ENCODE measurements around the gene ZNF213.
A peak's percentile ranks its signal among the peaks of the same experiment; 100 is the strongest.
"Not testable (repeated sequence)": the region's sequence is repeated elsewhere in the genome, so short reads cannot be mapped to it uniquely, and the experiment has no call there.

The ZNF213 gene

GRCh38 chr16:3129137-3130131 lies 5.4 kb upstream of the ZNF213 start:
- peak in 12 of 14 donors; percentile 41 to 86 (median 62) for DNase-seq

DNA sequence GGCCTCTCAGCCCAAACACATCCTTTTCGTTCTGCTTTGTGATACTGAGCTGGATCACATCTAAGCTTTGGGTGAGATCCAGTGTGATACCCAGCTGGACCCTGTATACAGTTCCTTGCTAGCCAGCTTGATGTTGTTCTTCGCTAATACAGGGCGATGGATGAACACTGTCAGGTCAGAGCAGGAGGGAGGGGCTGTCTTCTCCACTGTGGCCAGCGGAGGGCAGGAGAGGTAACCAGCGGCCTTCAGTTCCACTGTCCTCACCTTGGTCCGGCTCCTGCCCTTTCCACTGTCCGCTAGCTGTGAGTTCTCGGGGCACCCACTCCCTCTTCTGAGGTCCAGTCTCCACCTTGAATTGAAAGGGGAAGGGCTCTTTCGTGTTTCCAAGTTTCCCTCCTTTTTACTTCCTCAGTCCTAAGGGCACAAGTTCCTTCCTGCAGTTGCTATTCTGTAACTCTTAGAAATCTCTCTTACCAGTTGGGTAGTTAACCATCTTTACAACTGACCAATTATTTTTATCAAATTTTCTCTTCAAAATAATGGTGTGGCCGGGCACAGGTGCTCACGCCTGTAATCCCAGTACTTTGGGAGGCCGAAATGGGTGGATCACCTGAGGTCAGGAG lies 3.0 kb upstream of the ZNF213 start:
- DNase-seq, result no peak

- no peak for DNase-seq
Measured at GRCh38 chr16:3133844-3134243, 985 bp upstream of the ZNF213 start.

DNA sequence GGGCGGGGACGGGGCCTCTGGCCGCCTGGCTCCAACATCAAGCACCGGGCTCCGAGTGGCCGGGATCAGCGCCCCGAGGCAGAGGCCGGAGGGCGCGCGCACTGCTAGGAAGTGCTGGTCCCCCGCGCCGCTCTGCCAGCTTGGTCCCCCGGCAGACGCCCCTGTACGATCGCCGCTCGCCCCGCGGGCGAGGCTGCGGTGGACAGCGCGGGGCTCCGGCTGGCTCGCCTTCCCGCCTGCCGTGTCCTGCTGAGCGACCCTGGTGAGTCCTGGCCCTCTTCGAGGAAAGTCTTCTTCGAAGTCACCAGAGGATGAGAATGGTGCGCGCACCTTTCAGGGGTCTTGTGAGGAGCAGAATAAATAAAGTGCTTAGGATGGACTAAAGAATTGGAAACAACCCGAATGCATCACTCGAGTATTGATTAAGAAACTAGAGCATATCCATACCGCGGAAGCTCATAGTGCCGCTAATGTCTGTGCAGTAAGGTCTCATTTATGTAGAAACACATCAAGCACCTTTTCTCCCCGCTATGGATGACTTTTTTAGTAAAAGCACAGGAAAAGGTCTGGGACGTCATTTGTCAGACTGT lies 392 bp downstream of the ZNF213 start:
- DNase-seq, result no peak

GRCh38 chr16:3137267-3137666 lies 2.4 kb downstream of the ZNF213 start:
- DNase-seq, result no peak

DNA sequence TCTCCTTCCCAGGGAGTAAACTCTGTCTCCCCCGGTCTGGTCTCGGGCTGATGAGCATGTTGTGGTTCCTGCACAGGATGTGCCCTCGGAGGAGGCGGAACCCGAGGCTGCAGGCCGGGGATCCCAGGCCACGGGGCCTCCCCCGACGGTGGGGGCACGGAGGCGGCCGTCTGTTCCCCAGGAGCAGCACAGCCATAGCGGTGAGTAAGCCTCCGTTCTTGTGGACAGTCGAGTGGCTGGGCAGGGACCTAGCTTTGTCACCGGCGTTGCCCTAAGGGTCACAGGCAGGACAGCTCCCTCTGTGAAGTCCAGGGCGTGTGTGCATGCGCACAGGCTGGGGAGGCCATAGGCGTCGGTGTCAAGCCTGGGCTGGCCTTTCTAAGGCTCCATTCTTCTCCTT lies 3.5 kb downstream of the ZNF213 start:
- DNase-seq, result no peak

- no peak for DNase-seq
Measured at GRCh38 chr16:3138823-3139426, 4.1 kb downstream of the ZNF213 start.

- not testable (repeated sequence) for DNase-seq
Measured at GRCh38 chr16:3139561-3139960, 4.7 kb downstream of the ZNF213 start.

DNA sequence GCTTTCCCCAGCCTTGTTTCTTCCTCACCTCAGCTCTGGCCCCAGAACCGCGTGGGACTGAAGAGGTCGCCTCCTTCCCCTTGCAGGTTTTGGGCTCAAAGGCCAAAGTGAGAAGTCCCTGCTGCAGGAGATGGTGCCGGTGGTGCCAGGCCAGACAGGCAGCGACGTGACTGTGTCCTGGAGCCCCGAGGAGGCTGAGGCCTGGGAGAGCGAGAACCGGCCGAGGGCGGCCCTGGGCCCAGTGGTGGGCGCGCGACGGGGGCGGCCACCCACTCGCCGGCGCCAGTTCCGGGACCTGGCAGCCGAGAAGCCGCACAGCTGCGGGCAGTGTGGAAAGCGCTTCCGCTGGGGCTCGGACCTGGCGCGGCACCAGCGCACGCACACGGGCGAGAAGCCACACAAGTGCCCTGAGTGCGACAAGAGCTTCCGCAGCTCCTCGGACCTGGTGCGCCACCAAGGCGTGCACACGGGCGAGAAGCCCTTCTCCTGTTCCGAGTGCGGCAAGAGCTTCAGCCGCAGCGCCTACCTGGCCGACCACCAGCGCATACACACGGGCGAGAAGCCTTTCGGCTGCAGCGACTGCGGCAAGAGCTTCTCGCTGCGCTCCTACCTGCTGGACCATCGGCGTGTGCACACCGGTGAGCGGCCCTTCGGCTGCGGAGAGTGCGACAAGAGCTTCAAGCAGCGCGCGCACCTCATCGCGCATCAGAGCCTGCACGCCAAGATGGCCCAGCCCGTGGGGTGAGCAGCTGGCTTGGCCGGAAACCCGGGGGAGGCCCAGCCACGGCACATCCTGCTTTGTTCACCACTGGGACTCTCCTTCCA lies 6.0 kb downstream of the ZNF213 start:
- DNase-seq, result no peak

DNA sequence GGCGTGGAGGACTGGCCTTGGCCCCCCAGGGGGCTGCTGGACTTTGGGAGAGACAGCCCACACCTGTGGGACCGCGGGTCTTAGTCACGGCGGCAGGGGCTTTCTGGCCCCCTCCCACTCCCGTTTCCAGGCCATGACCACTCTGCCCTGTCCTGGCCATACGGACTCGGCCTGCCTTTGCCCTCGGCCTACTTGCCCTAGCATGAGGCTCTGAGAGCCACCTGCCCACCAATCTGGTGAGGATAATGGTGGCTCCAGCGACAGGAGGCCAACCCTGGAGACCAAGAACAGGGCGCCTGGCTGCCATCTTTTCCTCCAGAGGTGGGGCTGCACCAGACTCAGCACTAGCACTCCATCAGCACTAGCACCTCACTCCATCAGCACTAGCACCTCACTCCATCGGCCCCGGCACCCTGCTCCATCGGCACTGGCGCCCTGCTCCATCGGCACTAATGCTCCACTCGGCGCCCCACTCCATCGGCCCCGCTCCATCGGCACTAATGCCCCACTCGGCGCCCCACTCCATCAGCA lies 7.0 kb downstream of the ZNF213 start:
- no peak for DNase-seq

GRCh38 chr16:3142327-3142726 lies 7.5 kb downstream of the ZNF213 start:
- DNase-seq, result no peak

- no peak for DNase-seq
Measured at GRCh38 chr16:3142770-3143169, 7.9 kb downstream of the ZNF213 start.

GRCh38 chr16:3143189-3143588 lies 8.4 kb downstream of the ZNF213 start:
- no peak for DNase-seq

- peak in 2 of 14 donors; percentile 24 to 97 for DNase-seq
Measured at GRCh38 chr16:3143598-3144320, 8.9 kb downstream of the ZNF213 start.

GRCh38 chr16:3144321-3144983 lies 9.6 kb downstream of the ZNF213 start:
- DNase-seq, result no peak

DNA sequence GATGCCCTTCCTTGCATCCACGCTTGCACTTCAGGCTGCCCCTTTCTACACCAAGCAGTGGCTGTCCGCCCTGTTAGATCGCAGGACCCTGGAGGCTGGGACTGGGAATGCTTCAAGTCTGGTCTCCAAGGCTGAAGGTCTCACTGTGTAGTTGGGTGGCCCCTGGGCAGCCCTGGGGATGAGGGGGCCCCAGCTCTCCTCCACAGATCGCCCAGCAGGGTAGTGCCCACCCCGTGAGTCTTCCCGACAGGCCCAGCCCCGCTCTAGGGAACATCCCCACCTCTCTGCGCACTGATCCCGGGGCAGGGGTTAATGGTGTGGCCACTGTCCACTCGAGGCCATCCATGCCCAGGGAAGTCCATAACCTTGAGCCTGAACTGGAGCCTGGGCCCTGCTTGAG lies 10.3 kb downstream of the ZNF213 start:
- DNase-seq, result no peak

DNA sequence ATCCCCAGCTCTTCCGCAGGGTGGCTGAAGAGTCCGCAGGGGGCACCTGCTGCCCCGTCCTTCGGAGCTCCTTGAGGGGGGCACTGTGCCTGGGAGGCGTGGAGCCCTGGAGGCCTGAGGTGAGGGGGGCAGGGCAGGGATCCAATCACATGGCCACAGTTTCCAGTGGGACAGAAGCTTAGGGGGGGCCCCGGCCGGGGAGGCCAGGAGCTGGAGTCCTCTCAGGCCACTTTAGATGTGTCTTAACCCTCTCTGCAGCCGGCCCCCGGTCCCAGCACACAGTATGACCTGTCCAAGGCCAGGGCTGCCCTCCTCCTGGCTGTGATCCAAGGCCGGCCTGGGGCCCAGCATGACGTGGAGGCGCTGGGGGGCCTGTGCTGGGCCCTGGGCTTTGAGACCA lies 10.8 kb downstream of the ZNF213 start:
- DNase-seq, result no peak

DNA sequence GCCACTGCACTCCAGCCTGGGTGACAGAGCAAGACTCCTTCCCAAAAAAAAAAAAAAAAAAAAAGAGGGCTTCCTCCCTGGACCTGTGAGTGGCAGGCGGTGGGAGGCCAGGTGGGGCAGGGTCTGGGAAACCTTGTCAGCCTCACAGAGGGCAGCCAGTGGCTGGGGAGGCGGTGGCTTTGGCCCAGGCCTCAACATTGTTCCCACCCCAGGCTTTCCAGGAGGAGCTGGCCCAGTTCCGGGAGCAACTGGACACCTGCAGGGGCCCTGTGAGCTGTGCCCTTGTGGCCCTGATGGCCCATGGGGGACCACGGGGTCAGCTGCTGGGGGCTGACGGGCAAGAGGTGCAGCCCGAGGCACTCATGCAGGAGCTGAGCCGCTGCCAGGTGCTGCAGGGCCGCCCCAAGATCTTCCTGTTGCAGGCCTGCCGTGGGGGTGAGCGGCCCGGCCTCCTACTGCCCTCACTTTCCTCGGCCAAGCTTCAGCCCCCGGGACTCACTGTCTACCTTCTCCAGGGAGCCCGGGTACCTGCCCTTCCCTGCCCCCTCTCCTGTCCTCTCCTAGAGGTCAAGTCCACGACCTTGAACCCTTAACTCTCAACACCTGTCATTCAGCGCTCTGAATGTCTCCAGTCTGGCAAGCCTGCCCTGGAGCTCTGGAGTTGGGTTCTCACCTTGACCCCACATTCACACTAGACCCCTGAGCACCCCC lies 12.4 kb downstream of the ZNF213 start:
- DNase-seq, result no peak

DNA sequence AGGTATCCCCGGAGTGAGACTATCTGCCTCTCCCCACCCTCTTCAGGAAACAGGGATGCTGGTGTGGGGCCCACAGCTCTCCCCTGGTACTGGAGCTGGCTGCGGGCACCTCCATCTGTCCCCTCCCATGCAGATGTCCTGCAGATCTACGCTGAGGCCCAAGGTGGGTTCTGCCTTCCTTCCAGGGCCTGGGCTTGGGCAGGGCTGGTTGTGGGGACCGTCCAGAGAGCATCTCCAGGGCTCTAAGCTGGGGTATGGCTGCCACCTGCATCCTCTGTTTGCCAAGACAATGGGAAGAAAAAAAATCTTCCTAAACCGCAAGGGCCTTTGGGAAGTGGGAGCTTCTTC lies 12.9 kb downstream of the ZNF213 start:
- no peak for DNase-seq

Measured in C1 segment of cervical spinal cord (tissue), 14 donors.